Mesenchymal stem cell (in vitro differentiated cells and primary cell): ENCODE measurements around the gene PAF1.
A peak's percentile ranks its signal among the peaks of the same experiment; 100 is the strongest.

ENCODE experiments used
- DNase-seq: peaks from one replicate; pipeline ENCODE4 v3.0.0-alpha.2; 2013
- H2AFZ ChIP-seq: one replicate; pipeline ENCODE4 v1.6.1; 2013; ENCODE audit warnings: low read depth, mild to moderate bottlenecking, control low read depth, inconsistent platforms, low read length, moderate library complexity
- H2AK5ac ChIP-seq: 2 replicates; pipeline ENCODE4 v1.6.1; 2013; ENCODE audit warnings: low read length, moderate library complexity, mild to moderate bottlenecking, inconsistent platforms; ENCODE audit not compliant: severe bottlenecking
- H2BK120ac ChIP-seq: one replicate; pipeline ENCODE4 v1.6.1; 2013; ENCODE audit warnings: low read depth, mild to moderate bottlenecking, inconsistent platforms, low read length, moderate library complexity
- H2BK12ac ChIP-seq, 2 experiments: one replicate each; pipeline ENCODE4 v1.6.1; 2013; ENCODE audit warnings: inconsistent platforms in 2 of 2, low read length in 2 of 2, mild to moderate bottlenecking in 2 of 2, moderate library complexity in 2 of 2, control low read depth in 1 of 2
- H2BK15ac ChIP-seq: one replicate; pipeline ENCODE4 v1.6.1; 2013; ENCODE audit warnings: mild to moderate bottlenecking, low read depth, inconsistent platforms; ENCODE audit not compliant: poor library complexity, severe bottlenecking
- H2BK5ac ChIP-seq: 2 replicates; pipeline ENCODE4 v1.6.1; 2013; ENCODE audit warnings: low read depth, mild to moderate bottlenecking, low read length, control low read depth, inconsistent platforms; ENCODE audit not compliant: poor library complexity, severe bottlenecking
- H3K14ac ChIP-seq, 2 experiments: one replicate each; pipeline ENCODE4 v1.6.1; 2013; ENCODE audit warnings: inconsistent platforms in 2 of 2, low read length in 2 of 2, control low read depth in 1 of 2, mild to moderate bottlenecking in 1 of 2, moderate library complexity in 1 of 2
- H3K18ac ChIP-seq, 2 experiments: one replicate each; pipeline ENCODE4 v1.6.1; 2013; ENCODE audit warnings: inconsistent platforms in 2 of 2, low read length in 2 of 2, control low read depth in 1 of 2, low read depth in 1 of 2, mild to moderate bottlenecking in 1 of 2
- H3K23ac ChIP-seq, 2 experiments: one replicate each; pipeline ENCODE4 v1.6.1; 2013; ENCODE audit warnings: inconsistent platforms in 2 of 2, low read length in 2 of 2, mild to moderate bottlenecking in 2 of 2, moderate library complexity in 2 of 2, control low read depth in 1 of 2
- H3K27ac ChIP-seq: 2 replicates; pipeline ENCODE4 v1.5.1; 2013; ENCODE audit warnings: mild to moderate bottlenecking, moderate library complexity, low read length, control low read depth, inconsistent platforms; ENCODE audit not compliant: poor library complexity, severe bottlenecking
- H3K27me3 ChIP-seq, 2 experiments: 2 replicates each; pipeline versions ENCODE4 v1.6.1 to v1.7.0; 2013; ENCODE audit warnings: low read length in 2 of 2, mild to moderate bottlenecking in 2 of 2, moderate library complexity in 2 of 2, control low read depth in 1 of 2, inconsistent platforms in 1 of 2; ENCODE audit not compliant: control insufficient read depth in 1 of 2, insufficient read depth in 1 of 2
- H3K36me3 ChIP-seq, 2 experiments: 2 replicates each; pipeline versions ENCODE4 v1.6.1 to v1.7.0; 2013; ENCODE audit warnings: low read length in 2 of 2, control low read depth in 1 of 2, inconsistent platforms in 1 of 2, low read depth in 1 of 2, mild to moderate bottlenecking in 1 of 2; ENCODE audit not compliant: insufficient read depth in 2 of 2, control insufficient read depth in 1 of 2
- H3K4ac ChIP-seq, 2 experiments: one replicate each; pipeline ENCODE4 v1.6.1; 2013; ENCODE audit warnings: inconsistent platforms in 2 of 2, low read length in 2 of 2, mild to moderate bottlenecking in 2 of 2, moderate library complexity in 2 of 2, control low read depth in 1 of 2, low read depth in 1 of 2
- H3K4me1 ChIP-seq: 2 replicates; pipeline ENCODE4 v1.6.1; 2013; ENCODE audit warnings: low read depth, low read length, control low read depth; ENCODE audit not compliant: control insufficient read depth, insufficient read depth
- H3K4me2 ChIP-seq: 2 replicates; pipeline ENCODE4 v1.6.1; 2013; ENCODE audit warnings: low read length, mild to moderate bottlenecking, inconsistent platforms; ENCODE audit not compliant: poor library complexity, severe bottlenecking
- H3K4me3 ChIP-seq, 2 experiments: 2 replicates each; pipeline versions ENCODE4 v1.5.1 to v1.7.0; 2013; ENCODE audit warnings: low read length in 2 of 2, mild to moderate bottlenecking in 2 of 2, control low read depth in 1 of 2, low read depth in 1 of 2; ENCODE audit not compliant: insufficient read depth in 1 of 2
- H3K79me1 ChIP-seq: replicated peaks from 2 replicates; pipeline ENCODE4 v1.6.1; 2013; ENCODE audit warnings: mild to moderate bottlenecking, control low read depth, low read length, inconsistent platforms; ENCODE audit not compliant: poor library complexity, severe bottlenecking
- H3K9ac ChIP-seq: 2 replicates; pipeline ENCODE4 v1.7.0; 2013; ENCODE audit warnings: mild to moderate bottlenecking, low read length, moderate library complexity
- H3K9me3 ChIP-seq: 2 replicates; pipeline ENCODE4 v1.7.0; 2013; ENCODE audit warnings: mild to moderate bottlenecking, low read length; ENCODE audit not compliant: control insufficient read depth
- H4K8ac ChIP-seq: one replicate; pipeline ENCODE4 v1.6.1; 2013; ENCODE audit warnings: inconsistent platforms, mild to moderate bottlenecking, low read length, moderate library complexity
- H4K91ac ChIP-seq: one replicate; pipeline ENCODE4 v1.6.1; 2013; ENCODE audit warnings: mild to moderate bottlenecking, low read length, inconsistent platforms
- WGBS: methylation state at CpG from one replicate; pipeline ENCODE4 v1.1.7; 2013; ENCODE audit warnings: mixed read lengths; 5-methylcytosine and 5-hydroxymethylcytosine counted together

Gene PAF1

GRCh38 chr19:39362682-39363657 is 27.9 kb downstream of the PAF1 start:
- DNase-seq, result peak; percentile 56
- Histone ChIP-seq H2BK12ac (no peak overlapping the region), H3K4me2 (no peak overlapping the region), H4K8ac (no peak overlapping the region), H3K27ac (peak overlapping the region; percentile 52), H3K9ac (peak overlapping the region; percentile 91), H3K27me3 (no peaks in the 10 kb centered on the region), H2AK5ac (no peak overlapping the region), H3K18ac (no peak overlapping the region), H3K4me3 (peak overlapping the region in 1 of 2 experiments; percentile 14), H4K91ac (no peak overlapping the region), H2BK5ac (no peak overlapping the region), H2BK15ac (no peak overlapping the region), H3K4ac (no peak overlapping the region), H3K14ac (no peak overlapping the region), H3K36me3 (peaks cover 37 to 59% of the 10 kb centered on the region in 2 experiments), H3K4me1 (peaks cover 19% of the 10 kb centered on the region), H3K79me1 (peaks cover 35% of the 10 kb centered on the region), H3K23ac (no peak overlapping the region), H2BK120ac (no peak overlapping the region), H2AFZ (no peak overlapping the region), H3K9me3 (no peaks in the 10 kb centered on the region)
- WGBS, result 77% methylated on average over 5 of the region's 6 CpGs

- Histone ChIP-seq H3K9me3 (no peaks in the 10 kb centered on the region), H2AFZ (no peak overlapping the region), H3K4me3 (no peak overlapping the region), H3K27me3 (no peaks in the 10 kb centered on the region), H3K27ac (no peak overlapping the region), H4K91ac (no peak overlapping the region), H2BK5ac (no peak overlapping the region), H2BK120ac (no peak overlapping the region), H4K8ac (no peak overlapping the region), H3K36me3 (peaks cover 55 to 66% of the 10 kb centered on the region in 2 experiments), H3K79me1 (peaks cover 39% of the 10 kb centered on the region), H3K14ac (no peak overlapping the region), H2AK5ac (no peak overlapping the region), H3K4me2 (no peak overlapping the region), H3K18ac (no peak overlapping the region), H3K9ac (peak overlapping the region; percentile 37), H3K23ac (no peak overlapping the region), H2BK12ac (no peak overlapping the region), H3K4me1 (peaks cover 19% of the 10 kb centered on the region), H2BK15ac (no peak overlapping the region), H3K4ac (no peak overlapping the region)
- no peak for DNase-seq
- WGBS, result 100% methylated on average over 1 of the region's 1 CpG
Measured at GRCh38 chr19:39360599-39360998, 30.3 kb downstream of the PAF1 start.

GRCh38 chr19:39359026-39359425 is 31.9 kb downstream of the PAF1 start:
- H3K4me3 ChIP-seq, result no peak overlapping the region
- H3K9me3 ChIP-seq, result no peaks in the 10 kb centered on the region
- no peak overlapping the region for H4K8ac ChIP-seq
- H3K23ac ChIP-seq, result no peak overlapping the region
- no peak overlapping the region for H3K9ac ChIP-seq
- no peak overlapping the region for H2AFZ ChIP-seq
- 100% methylated on average over 1 of the region's 3 CpGs for WGBS
- H3K14ac ChIP-seq, result no peak overlapping the region
- peaks cover 17% of the 10 kb centered on the region for H3K4me1 ChIP-seq
- no peak overlapping the region for H2AK5ac ChIP-seq
- H4K91ac ChIP-seq, result no peak overlapping the region
- no peak overlapping the region for H2BK12ac ChIP-seq
- H3K27ac ChIP-seq, result no peak overlapping the region
- peaks cover 40% of the 10 kb centered on the region for H3K79me1 ChIP-seq
- H2BK5ac ChIP-seq, result no peak overlapping the region
- DNase-seq, result no peak
- no peak overlapping the region for H3K4me2 ChIP-seq
- H3K4ac ChIP-seq, result no peak overlapping the region
- peaks cover 57 to 73% of the 10 kb centered on the region in 2 experiments for H3K36me3 ChIP-seq
- no peak overlapping the region for H2BK120ac ChIP-seq
- no peak overlapping the region for H2BK15ac ChIP-seq
- no peaks in the 10 kb centered on the region for H3K27me3 ChIP-seq
- H3K18ac ChIP-seq, result no peak overlapping the region

DNA sequence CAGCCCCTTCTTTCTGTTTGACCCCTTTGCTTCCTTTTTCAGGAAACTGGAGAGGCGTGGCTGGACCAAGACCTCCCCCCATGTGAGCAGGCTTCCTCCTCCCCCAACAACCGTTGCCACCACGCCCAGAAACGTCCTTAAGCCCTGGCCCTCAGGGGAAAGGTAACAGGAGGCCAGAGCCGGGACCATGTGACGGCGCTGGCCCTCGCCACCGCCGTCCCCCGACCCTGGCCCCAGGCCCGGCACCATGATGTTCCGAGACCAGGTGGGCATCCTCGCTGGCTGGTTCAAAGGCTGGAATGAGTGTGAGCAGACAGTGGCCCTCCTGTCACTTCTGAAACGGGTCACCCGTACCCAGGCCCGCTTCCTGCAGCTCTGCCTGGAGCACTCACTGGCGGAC is 34.3 kb downstream of the PAF1 start:
- Histone ChIP-seq H3K9ac (no peak overlapping the region), H4K8ac (no peak overlapping the region), H3K18ac (no peak overlapping the region), H3K4ac (no peak overlapping the region), H2BK12ac (no peak overlapping the region), H3K4me1 (no peaks in the 10 kb centered on the region), H3K9me3 (no peaks in the 10 kb centered on the region), H2BK120ac (no peak overlapping the region), H3K79me1 (peaks cover 52% of the 10 kb centered on the region), H2AK5ac (no peak overlapping the region), H3K27ac (no peak overlapping the region), H2BK5ac (no peak overlapping the region), H3K4me3 (no peak overlapping the region), H3K14ac (no peak overlapping the region), H3K27me3 (no peaks in the 10 kb centered on the region), H4K91ac (no peak overlapping the region), H3K23ac (no peak overlapping the region), H3K4me2 (no peak overlapping the region), H3K36me3 (peaks cover 52 to 82% of the 10 kb centered on the region in 2 experiments), H2AFZ (no peak overlapping the region), H2BK15ac (no peak overlapping the region)
- DNase-seq, result no peak
- 97% methylated on average over 18 of the region's 18 CpGs for WGBS
